HepG2 (cell line): ENCODE results near the gene CTDSP2. TPM values are rescaled to one million over a fixed set of nuclear protein-coding genes. Genes with fewer than 3 reads are reported as not detected.
A peak's percentile ranks its signal among the peaks of the same experiment; 100 is the strongest.

Experiments used
- CHD4 ChIP-seq: fragments of 200-600 bp; sonication (generic); IDR thresholded peaks from 2 replicates; pipeline ENCODE4 v1.7.0; 2017; ENCODE audit warnings: mild to moderate bottlenecking, low read length, borderline replicate concordance
- FOXK2 ChIP-seq: fragments of 450-650 bp; IDR thresholded peaks from 2 replicates; pipeline ENCODE4 v1.6.1; 2016
- HDAC1 ChIP-seq: sonication (generic); formaldehyde crosslinking; IDR thresholded peaks from 2 replicates; pipeline ENCODE4 v1.5.1; 2020; ENCODE audit warnings: mild to moderate bottlenecking, missing genetic modification reagents
- NR3C1 ChIP-seq: sonication (generic); formaldehyde crosslinking; IDR thresholded peaks from 2 replicates; pipeline ENCODE4 v1.4.0; 2020; ENCODE audit warnings: missing genetic modification reagents
- PHB2 ChIP-seq: fragments of 450-650 bp; IDR thresholded peaks from 2 replicates; pipeline ENCODE4 v1.6.1; 2018; ENCODE audit not compliant: partially characterized antibody
- POLR2A ChIP-seq, 2 experiments: IDR thresholded peaks; 2 replicates each; pipeline ENCODE4 v1.6.1; 2011; ENCODE audit warnings: low read depth in 2 of 2, low read length in 2 of 2, mild to moderate bottlenecking in 1 of 2, moderate library complexity in 1 of 2; ENCODE audit not compliant: insufficient read depth in 1 of 2
- POLR2AphosphoS2 ChIP-seq: IDR thresholded peaks from 2 replicates; pipeline ENCODE4 v1.6.1; 2011; ENCODE audit warnings: low read depth, low read length, improper control_type of control experiment
- RARA ChIP-seq: IDR thresholded peaks from 2 replicates; pipeline ENCODE4 v1.6.1; 2016; ENCODE audit warnings: missing genetic modification reagents, missing compliant biosample characterization
- RNF2 ChIP-seq: fragments of 450-650 bp; conservative IDR thresholded peaks from 2 replicates; pipeline ENCODE4 v1.6.1; 2016; ENCODE audit warnings: low read depth
- SETDB1 ChIP-seq: sonication (generic); formaldehyde crosslinking; IDR thresholded peaks from 2 replicates; pipeline ENCODE4 v1.5.1; 2020; ENCODE audit warnings: missing genetic modification reagents, mild to moderate bottlenecking, borderline replicate concordance
- SP4 ChIP-seq: sonication (generic); formaldehyde crosslinking; IDR thresholded peaks from 2 replicates; pipeline ENCODE4 v1.8.1; 2023; ENCODE audit warnings: mild to moderate bottlenecking, missing genetic modification reagents
- TRIM24 ChIP-seq: sonication (generic); formaldehyde crosslinking; IDR thresholded peaks from 2 replicates; pipeline ENCODE4 v1.8.0; 2022; ENCODE audit warnings: mild to moderate bottlenecking, missing genetic modification reagents
- TSC22D2 ChIP-seq: sonication (generic); formaldehyde crosslinking; IDR thresholded peaks from 2 replicates; pipeline ENCODE4 v1.5.1; 2020; ENCODE audit warnings: missing genetic modification reagents, mild to moderate bottlenecking, borderline replicate concordance
- XBP1 ChIP-seq: sonication (generic); formaldehyde crosslinking; IDR thresholded peaks from 2 replicates; pipeline ENCODE4 v1.5.0; 2020; ENCODE audit warnings: missing genetic modification reagents
- YEATS2 ChIP-seq: sonication (generic); formaldehyde crosslinking; IDR thresholded peaks from 2 replicates; pipeline ENCODE4 v1.4.0; 2020; ENCODE audit warnings: missing genetic modification reagents, borderline replicate concordance
- ZFP1 ChIP-seq: IDR thresholded peaks from 2 replicates; pipeline ENCODE4 v1.6.1; 2016
- ZKSCAN5 ChIP-seq: sonication (generic); formaldehyde crosslinking; IDR thresholded peaks from 2 replicates; pipeline ENCODE4 v1.5.1; 2020; ENCODE audit warnings: mild to moderate bottlenecking, missing genetic modification reagents
- ZNF34 ChIP-seq: sonication (generic); formaldehyde crosslinking; IDR thresholded peaks from 2 replicates; pipeline ENCODE4 v1.4.0; 2020; ENCODE audit warnings: mild to moderate bottlenecking, missing genetic modification reagents, borderline replicate concordance
- ZNF546 ChIP-seq: sonication (generic); formaldehyde crosslinking; conservative IDR thresholded peaks from 2 replicates; pipeline ENCODE4 v1.8.1; 2023; ENCODE audit warnings: mild to moderate bottlenecking, missing genetic modification reagents
- ZNF569 ChIP-seq: sonication (generic); formaldehyde crosslinking; IDR thresholded peaks from 2 replicates; pipeline ENCODE4 v1.5.0; 2020; ENCODE audit warnings: mild to moderate bottlenecking, missing genetic modification reagents, moderate library complexity, borderline replicate concordance
- ZNF577 ChIP-seq: sonication (generic); formaldehyde crosslinking; IDR thresholded peaks from 2 replicates; pipeline ENCODE4 v1.4.0; 2020; ENCODE audit warnings: mild to moderate bottlenecking, low read depth, missing genetic modification reagents, borderline replicate concordance
- ZNF737 ChIP-seq: sonication (generic); formaldehyde crosslinking; IDR thresholded peaks from 2 replicates; pipeline ENCODE4 v1.5.0; 2020; ENCODE audit warnings: missing genetic modification reagents, mild to moderate bottlenecking, borderline replicate concordance
- ZNF773 ChIP-seq: sonication (generic); formaldehyde crosslinking; IDR thresholded peaks from 2 replicates; pipeline ENCODE4 v1.4.0; 2020; ENCODE audit warnings: missing genetic modification reagents, borderline replicate concordance
- polyA plus RNA-seq, 8 experiments: library from polyadenylated mRNA; depleted of rRNA in 3 of 8; stranded (reverse) in 7 of 8; unstranded in 1 of 8; fragments of >200 nt; fragmentation: Illumina TruSeq in 4 of 8; extraction: Trizol in 4 of 8; gene quantifications; 2 replicates each; pipeline versions ENCODE4 v1.2.1 to v1.2.3, GENCODE V29; 2011 to 2016; ENCODE audit warnings: low read depth in 4 of 8, missing spikeins in 1 of 8, mixed read lengths in 1 of 8; ENCODE audit not compliant: insufficient read depth in 1 of 8
- total RNA-seq, 5 experiments: library from RNA; depleted of rRNA; stranded (reverse); fragments of >200 nt; fragmentation: Illumina TruSeq; extraction: Trizol; gene quantifications; 2 replicates each; pipeline ENCODE4 v1.2.3, GENCODE V29; 2016; ENCODE audit warnings: low read depth in 1 of 5
- TF ChIP-seq, protein P1 (sequence below), 2 experiments: IDR thresholded peaks; 2 replicates each; pipeline ENCODE4 v1.6.1; 2011 to 2012; ENCODE audit warnings: low read length in 2 of 2, borderline replicate concordance in 1 of 2, low read depth in 1 of 2, mild to moderate bottlenecking in 1 of 2, moderate library complexity in 1 of 2
- TF ChIP-seq, protein P2 (sequence below): IDR thresholded peaks from 2 replicates; pipeline ENCODE4 v1.6.1; 2016
- TF ChIP-seq, protein P3 (sequence below): sonication (generic); formaldehyde crosslinking; IDR thresholded peaks from 2 replicates; pipeline ENCODE4 v1.5.1; 2020; ENCODE audit warnings: missing genetic modification reagents, mild to moderate bottlenecking, borderline replicate concordance

The CTDSP2 gene
- total and polyA plus RNA-seq, 2 of the 13 experiments (the other 11 are each of a cell fraction or from before 2014, with no cell fraction given), result 38.1 to 82.5 TPM

DNA sequence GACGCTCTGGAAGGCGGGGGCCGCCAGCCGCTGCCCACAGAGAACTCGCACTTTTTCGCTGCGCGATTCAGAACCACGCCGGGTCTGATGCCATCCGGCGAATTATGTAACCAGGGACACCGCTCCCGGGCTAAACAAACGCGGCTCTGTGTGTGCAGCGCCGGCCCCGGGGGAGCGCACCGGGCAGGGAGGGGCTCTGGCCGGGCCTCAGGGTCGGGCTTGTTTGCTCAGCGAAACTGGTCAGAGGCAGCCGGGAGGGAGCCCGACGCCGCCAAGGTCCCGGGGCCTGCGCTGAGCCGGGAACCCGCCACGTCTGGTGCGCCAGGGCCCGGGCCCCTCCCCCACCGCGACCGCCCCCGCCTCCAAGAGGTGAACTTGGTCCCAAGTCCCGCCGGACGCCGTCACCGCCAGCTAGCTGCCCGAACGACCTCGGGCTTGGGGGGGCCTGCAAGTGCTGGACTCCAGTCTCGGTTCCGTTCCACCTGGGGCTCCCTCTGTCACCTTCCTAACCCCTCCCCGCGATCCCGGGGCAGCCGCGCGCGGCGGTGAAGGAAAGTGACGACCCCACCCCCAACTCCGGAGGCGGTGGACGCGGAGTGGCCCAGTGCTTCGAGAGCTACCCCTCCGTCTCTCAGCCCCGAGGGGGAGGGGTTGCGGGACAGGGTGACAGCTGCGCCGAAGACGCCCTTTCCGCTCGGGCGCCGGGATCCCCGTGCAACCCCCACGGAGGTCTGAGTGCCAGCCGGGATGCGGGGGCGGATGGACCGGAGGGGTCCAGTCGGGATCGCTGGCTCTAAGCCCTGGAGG, 848 bp downstream of the CTDSP2 start (continued):
- TF ChIP-seq ZNF34, result no peak
- TF ChIP-seq ZNF577 (CRISPR knock-in tag), result no peak
- TF ChIP-seq TSC22D2 (CRISPR knock-in tag), result no peak
- TF ChIP-seq RNF2, result no peak
- peak; percentile 92 for TF ChIP-seq RARA (CRISPR knock-in tag)
- 0 out of 2 replicates have a peak, but pooled peaks have one; percentile 12 for TF ChIP-seq FOXK2
- TF ChIP-seq, protein P1, sequence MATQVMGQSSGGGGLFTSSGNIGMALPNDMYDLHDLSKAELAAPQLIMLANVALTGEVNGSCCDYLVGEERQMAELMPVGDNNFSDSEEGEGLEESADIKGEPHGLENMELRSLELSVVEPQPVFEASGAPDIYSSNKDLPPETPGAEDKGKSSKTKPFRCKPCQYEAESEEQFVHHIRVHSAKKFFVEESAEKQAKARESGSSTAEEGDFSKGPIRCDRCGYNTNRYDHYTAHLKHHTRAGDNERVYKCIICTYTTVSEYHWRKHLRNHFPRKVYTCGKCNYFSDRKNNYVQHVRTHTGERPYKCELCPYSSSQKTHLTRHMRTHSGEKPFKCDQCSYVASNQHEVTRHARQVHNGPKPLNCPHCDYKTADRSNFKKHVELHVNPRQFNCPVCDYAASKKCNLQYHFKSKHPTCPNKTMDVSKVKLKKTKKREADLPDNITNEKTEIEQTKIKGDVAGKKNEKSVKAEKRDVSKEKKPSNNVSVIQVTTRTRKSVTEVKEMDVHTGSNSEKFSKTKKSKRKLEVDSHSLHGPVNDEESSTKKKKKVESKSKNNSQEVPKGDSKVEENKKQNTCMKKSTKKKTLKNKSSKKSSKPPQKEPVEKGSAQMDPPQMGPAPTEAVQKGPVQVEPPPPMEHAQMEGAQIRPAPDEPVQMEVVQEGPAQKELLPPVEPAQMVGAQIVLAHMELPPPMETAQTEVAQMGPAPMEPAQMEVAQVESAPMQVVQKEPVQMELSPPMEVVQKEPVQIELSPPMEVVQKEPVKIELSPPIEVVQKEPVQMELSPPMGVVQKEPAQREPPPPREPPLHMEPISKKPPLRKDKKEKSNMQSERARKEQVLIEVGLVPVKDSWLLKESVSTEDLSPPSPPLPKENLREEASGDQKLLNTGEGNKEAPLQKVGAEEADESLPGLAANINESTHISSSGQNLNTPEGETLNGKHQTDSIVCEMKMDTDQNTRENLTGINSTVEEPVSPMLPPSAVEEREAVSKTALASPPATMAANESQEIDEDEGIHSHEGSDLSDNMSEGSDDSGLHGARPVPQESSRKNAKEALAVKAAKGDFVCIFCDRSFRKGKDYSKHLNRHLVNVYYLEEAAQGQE (IDR thresholded peaks at IDR 0.05; ENCODE audit: borderline replicate concordance in 1 of 2, low read depth in 1 of 2, low read length in 2 of 2), result peak in 1 of 2 experiments; percentile 66; a peak in 1 of 4 replicates
- TF ChIP-seq ZFP1 (CRISPR knock-in tag), result peak; percentile 32; the same call in 1 of the 2 replicates
- TF ChIP-seq ZKSCAN5, result no peak
- TF ChIP-seq SP4, result peak; percentile 63; the same call in 1 of the 2 replicates
- no peak for TF ChIP-seq POLR2AphosphoS2
- TF ChIP-seq ZNF737 (CRISPR knock-in tag), result no peak
- TF ChIP-seq, protein P2, sequence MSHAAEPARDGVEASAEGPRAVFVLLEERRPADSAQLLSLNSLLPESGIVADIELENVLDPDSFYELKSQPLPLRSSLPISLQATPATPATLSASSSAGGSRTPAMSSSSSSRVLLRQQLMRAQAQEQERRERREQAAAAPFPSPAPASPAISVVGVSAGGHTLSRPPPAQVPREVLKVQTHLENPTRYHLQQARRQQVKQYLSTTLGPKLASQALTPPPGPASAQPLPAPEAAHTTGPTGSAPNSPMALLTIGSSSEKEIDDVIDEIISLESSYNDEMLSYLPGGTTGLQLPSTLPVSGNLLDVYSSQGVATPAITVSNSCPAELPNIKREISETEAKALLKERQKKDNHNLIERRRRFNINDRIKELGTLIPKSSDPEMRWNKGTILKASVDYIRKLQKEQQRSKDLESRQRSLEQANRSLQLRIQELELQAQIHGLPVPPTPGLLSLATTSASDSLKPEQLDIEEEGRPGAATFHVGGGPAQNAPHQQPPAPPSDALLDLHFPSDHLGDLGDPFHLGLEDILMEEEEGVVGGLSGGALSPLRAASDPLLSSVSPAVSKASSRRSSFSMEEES (CRISPR knock-in tag), result peak; percentile 63
- TF ChIP-seq POLR2A (IDR thresholded peaks at IDR 0.05; ENCODE audit: insufficient read depth in 1 of 2, low read depth in 2 of 2, low read length in 2 of 2), result peak; percentile 57 to 67
- TF ChIP-seq ZNF569 (CRISPR knock-in tag), result no peak
- no peak for TF ChIP-seq CHD4
- TF ChIP-seq HDAC1, result peak; percentile 96
- no peak for TF ChIP-seq PHB2
- no peak for TF ChIP-seq NR3C1
- peak; percentile 62; the same call in 1 of the 2 replicates for TF ChIP-seq YEATS2 (CRISPR knock-in tag)
- no peak for TF ChIP-seq TRIM24 (CRISPR knock-in tag)
- no peak for TF ChIP-seq SETDB1 (CRISPR knock-in tag)
- TF ChIP-seq, protein P3, sequence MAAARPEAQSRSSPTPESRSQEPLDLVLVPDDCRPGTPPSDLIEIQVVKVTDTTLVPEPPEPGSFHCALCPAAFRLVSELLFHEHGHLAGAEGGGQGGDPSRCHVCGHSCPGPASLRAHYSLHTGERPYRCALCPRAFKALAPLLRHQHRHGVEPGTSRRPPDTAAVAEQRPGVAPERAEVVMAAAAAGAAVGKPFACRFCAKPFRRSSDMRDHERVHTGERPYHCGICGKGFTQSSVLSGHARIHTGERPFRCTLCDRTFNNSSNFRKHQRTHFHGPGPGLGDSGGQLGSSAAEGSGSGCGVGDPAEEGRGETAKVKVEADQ (CRISPR knock-in tag), result peak; percentile 51; the same call in 1 of the 2 replicates
- TF ChIP-seq XBP1 (CRISPR knock-in tag), result no peak
- 0 out of 2 replicates have a peak, but pooled peaks have one; percentile 24 for TF ChIP-seq ZNF773 (CRISPR knock-in tag)
- TF ChIP-seq ZNF546 (CRISPR knock-in tag), result peak; percentile 36; the same call in 1 of the 2 replicates
